Left lung (tissue), 10 donors: ENCODE results near the gene PAMR1. TPM values are rescaled to one million over a fixed set of nuclear protein-coding genes. Genes with fewer than 3 reads are reported as not detected.

Experiments
- ATAC-seq: fragments of 200-7000 bp; cut with Tn5 transposase; one replicate; pipeline ENCODE4 v1.9.1; 2020; ENCODE audit warnings: moderate library complexity
- DNase-seq, 4 donors: peaks; one replicate each; pipeline ENCODE4 v3.0.0-alpha.2; 2013 to 2020
- H3K27ac ChIP-seq, 2 donors: fragments of 200-600 bp; sonication (generic) in 1 of 2; one replicate each; pipeline versions ENCODE4 v1.5.0 to v1.8.0; 2020 to 2021
- H3K27me3 ChIP-seq, 2 donors: fragments of 200-600 bp; sonication (generic) in 1 of 2; one replicate each; pipeline versions ENCODE4 v1.5.0 to v1.8.0; 2020 to 2021
- H3K36me3 ChIP-seq, 2 donors: fragments of 200-600 bp; sonication (generic) in 1 of 2; one replicate each; pipeline versions ENCODE4 v1.5.0 to v1.8.0; 2020 to 2021
- H3K4me1 ChIP-seq, 2 donors: fragments of 200-600 bp; one replicate each; pipeline ENCODE4 v1.8.0; 2021
- H3K4me3 ChIP-seq, 2 donors: fragments of 200-600 bp; sonication (generic) in 1 of 2; one replicate each; pipeline versions ENCODE4 v1.5.0 to v1.8.0; 2020 to 2021; ENCODE audit warnings: mild to moderate bottlenecking in 1 of 2
- H3K9me3 ChIP-seq, 2 donors: fragments of 200-600 bp; sonication (generic) in 1 of 2; one replicate each; pipeline versions ENCODE4 v1.5.0 to v1.8.0; 2020 to 2021
- intact Hi-C, 2 donors: fragments of 100-400 bp; cut with DNase I; formaldehyde crosslinking; loops; one replicate each; pipeline versions ENCODE4 v1.11.2 to v1.14.2; 2022
- polyA plus RNA-seq, 6 donors: library from polyadenylated mRNA; unstranded; fragments of 120-200 nt; gene quantifications; one replicate each; pipeline ENCODE4 v1.2.1, GENCODE V29; 2013; ENCODE audit not compliant: insufficient read length in 6 of 6
- total RNA-seq, 2 donors: library from RNA; stranded (reverse); fragmentation: NEBNext Ultra II Directional; extraction: Animal tissue kit (Norgen Biotek cat#: 25700); gene quantifications; one replicate each; pipeline ENCODE4 v1.2.1, GENCODE V29; 2021
- TF ChIP-seq, protein P1 (sequence below), 2 donors: fragments of 200-600 bp; sonication (generic) in 1 of 2; IDR thresholded peaks; one replicate each; pipeline versions ENCODE4 v1.5.0 to v1.8.0; 2021; ENCODE audit warnings: antibody characterized with exemption in 2 of 2
- donor health status: DM: no; HTN: yes; CAD: no.
- donor health status: DM: no; HTN: no; CAD: no.

The PAMR1 gene
- total and polyA plus RNA-seq, 8 donors: 0.65 to 14.4 (median 9.1) TPM

DNA sequence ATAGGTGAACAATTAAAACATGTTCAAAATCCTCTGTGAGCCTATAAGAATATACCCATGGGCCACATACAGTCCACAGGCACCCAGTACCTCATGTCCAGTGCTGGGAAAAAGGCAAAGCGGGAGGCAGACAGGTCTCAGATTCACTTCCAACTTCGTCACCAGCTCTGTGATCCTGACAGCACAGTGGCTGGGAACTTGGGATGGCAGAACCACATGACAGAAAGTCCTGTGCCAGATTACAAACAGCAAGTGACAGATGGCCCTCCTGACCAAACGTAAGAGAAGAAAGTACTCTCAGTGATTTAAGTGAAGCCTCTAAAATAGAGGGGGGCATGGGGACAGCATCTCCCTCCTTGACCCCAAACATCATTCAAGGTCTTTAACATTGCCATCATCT, 111.8 kb downstream of the PAMR1 start:
- Histone ChIP-seq H3K36me3 (no peaks in the 10 kb centered on the region), H3K4me1 (peaks cover 2 to 4% of the 10 kb centered on the region in 2 donors), H3K27ac (no peak overlapping the region), H3K9me3 (no peaks in the 10 kb centered on the region), H3K27me3 (peaks cover 24 to 65% of the 10 kb centered on the region in 2 donors), H3K4me3 (no peak overlapping the region)
- ATAC-seq (no peak), DNase-seq (no peak)
- intact Hi-C loops: no loop called here
- TF ChIP-seq, protein P1, sequence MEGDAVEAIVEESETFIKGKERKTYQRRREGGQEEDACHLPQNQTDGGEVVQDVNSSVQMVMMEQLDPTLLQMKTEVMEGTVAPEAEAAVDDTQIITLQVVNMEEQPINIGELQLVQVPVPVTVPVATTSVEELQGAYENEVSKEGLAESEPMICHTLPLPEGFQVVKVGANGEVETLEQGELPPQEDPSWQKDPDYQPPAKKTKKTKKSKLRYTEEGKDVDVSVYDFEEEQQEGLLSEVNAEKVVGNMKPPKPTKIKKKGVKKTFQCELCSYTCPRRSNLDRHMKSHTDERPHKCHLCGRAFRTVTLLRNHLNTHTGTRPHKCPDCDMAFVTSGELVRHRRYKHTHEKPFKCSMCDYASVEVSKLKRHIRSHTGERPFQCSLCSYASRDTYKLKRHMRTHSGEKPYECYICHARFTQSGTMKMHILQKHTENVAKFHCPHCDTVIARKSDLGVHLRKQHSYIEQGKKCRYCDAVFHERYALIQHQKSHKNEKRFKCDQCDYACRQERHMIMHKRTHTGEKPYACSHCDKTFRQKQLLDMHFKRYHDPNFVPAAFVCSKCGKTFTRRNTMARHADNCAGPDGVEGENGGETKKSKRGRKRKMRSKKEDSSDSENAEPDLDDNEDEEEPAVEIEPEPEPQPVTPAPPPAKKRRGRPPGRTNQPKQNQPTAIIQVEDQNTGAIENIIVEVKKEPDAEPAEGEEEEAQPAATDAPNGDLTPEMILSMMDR (IDR thresholded peaks at IDR 0.05): no peak

DNA sequence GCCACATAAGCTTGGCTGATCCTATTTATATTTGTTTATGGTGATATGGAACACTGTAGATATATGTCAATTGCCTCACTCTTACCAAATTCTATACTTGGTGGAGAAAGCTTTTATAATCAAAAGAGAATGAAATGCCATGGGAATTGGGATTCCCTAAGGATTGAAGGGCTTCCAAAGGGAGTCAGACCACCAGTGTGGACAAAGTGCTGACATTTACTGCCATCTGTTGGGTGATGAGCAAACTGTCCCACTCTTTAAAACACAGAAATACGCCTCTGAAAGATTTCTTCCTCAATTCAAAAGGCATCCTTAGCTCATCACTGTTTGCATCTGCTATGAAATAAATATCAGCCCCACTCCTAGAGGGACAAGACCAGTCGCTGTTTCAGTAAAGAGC, 113.1 kb downstream of the PAMR1 start:
- ATAC-seq (no peak), DNase-seq (no peak)
- Histone ChIP-seq H3K27me3 (peaks cover 12 to 51% of the 10 kb centered on the region in 2 donors), H3K27ac (no peak overlapping the region), H3K4me1 (no peaks in the 10 kb centered on the region), H3K9me3 (no peaks in the 10 kb centered on the region), H3K36me3 (no peaks in the 10 kb centered on the region), H3K4me3 (no peak overlapping the region)
- TF ChIP-seq, protein P1 (IDR thresholded peaks at IDR 0.05): peak; percentile 14 to 17
- intact Hi-C loops: no loop called here

DNA sequence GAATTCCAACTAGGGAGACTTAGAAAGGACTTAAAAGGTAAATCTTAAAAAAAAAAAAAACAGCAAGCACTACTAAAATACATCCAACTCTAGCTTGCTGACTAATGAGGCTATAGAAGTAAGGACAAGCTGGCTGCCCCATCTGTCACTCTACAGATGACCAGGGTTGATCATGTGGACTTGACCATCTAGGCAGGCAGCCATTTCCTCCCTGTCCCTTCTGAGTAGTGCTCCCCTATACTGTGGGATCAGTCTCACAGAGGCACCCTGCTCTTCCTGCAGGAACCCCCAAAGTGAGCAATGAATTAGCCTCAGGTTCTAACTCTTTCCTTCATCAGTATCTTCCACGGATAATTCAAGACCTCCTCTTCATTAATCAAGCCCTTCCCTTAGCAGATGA, 118.4 kb downstream of the PAMR1 start:
- Histone ChIP-seq H3K4me1 (peaks cover 0 to 3% of the 10 kb centered on the region in 2 donors), H3K36me3 (no peaks in the 10 kb centered on the region), H3K27me3 (peaks cover 0 to 19% of the 10 kb centered on the region in 2 donors), H3K4me3 (no peak overlapping the region), H3K9me3 (no peaks in the 10 kb centered on the region), H3K27ac (no peak overlapping the region)
- DNase-seq: no peak
- TF ChIP-seq, protein P1 (IDR thresholded peaks at IDR 0.05): no peak
- ATAC-seq: no peak
- intact Hi-C loops: no loop called here

DNA sequence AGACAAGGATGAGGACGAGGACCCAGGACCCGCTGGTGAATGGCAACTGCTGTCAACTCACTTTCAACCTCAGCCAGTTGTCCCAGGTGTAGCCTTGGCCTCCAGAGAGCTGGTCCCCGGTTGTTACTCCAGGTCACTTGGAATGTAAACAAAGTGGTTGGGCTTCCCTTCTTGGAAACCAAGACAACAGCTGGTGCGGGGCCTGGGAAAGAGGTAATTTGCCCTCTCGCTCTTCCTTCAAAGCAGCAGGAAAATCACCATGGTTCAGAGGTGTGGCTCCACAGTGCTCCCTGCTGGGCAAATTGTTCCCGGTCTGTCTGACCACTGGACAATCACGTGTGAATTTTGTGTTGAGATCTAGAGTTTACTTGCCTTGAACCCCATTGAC, 121.0 kb downstream of the PAMR1 start:
- DNase-seq (peak in 1 of 4 donors; percentile 43), ATAC-seq (peak; percentile 89)
- no peaks in the 10 kb centered on the region for H3K36me3 ChIP-seq
- intact Hi-C loops: no loop called here
- H3K27ac ChIP-seq: no peak overlapping the region
- TF ChIP-seq, protein P1 (IDR thresholded peaks at IDR 0.05): peak; percentile 37 to 40
- H3K4me1 ChIP-seq: peaks cover 0 to 3% of the 10 kb centered on the region in 2 donors
- no peaks in the 10 kb centered on the region for H3K9me3 ChIP-seq
- H3K4me3 ChIP-seq: no peak overlapping the region
- no peaks in the 10 kb centered on the region for H3K27me3 ChIP-seq

DNA sequence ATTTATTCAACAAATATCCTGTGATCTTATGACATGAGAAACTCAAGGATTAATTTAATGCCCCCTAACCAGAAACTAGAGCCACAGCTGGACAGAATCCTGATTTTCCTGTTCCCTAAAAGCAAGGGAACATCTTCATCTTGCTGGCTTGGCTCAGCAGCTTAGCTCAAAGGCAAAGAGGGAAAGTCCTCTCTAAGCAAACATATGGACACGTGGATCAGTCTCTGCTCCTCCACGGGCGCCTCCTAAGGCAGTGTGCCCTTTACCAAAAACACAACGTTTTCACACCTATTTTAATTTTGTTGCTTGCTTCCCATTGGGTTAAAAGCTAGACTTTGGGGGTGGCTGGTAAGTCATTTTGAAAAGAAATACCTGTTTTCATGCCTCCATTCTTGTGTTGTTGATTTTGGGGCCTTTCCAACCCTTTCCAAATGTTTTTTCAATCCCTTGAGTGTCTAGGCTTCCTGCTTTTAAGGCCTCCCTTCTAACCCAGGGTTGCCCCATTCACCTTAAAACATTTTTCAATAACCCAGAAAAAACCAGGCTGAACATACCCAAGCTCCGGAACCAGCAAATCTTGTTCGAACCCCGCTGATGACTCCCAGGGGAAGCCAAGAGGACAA, 121.5 kb downstream of the PAMR1 start:
- ATAC-seq (peak; percentile 68), DNase-seq (no peak)
- intact Hi-C loops: no loop called here
- Histone ChIP-seq H3K9me3 (no peaks in the 10 kb centered on the region), H3K36me3 (no peaks in the 10 kb centered on the region), H3K27ac (no peak overlapping the region), H3K4me1 (peaks cover 0 to 3% of the 10 kb centered on the region in 2 donors), H3K4me3 (no peak overlapping the region), H3K27me3 (no peaks in the 10 kb centered on the region)
- TF ChIP-seq, protein P1 (IDR thresholded peaks at IDR 0.05): no peak
